GM23248 (cell line): Measurements from ENCODE around the gene FRY. TPM values are rescaled to one million over a fixed set of nuclear protein-coding genes. Genes with fewer than 3 reads are reported as not detected.

ENCODE experiments used
- DNase-seq: peaks from one replicate; pipeline ENCODE4 v3.0.0-alpha.2; 2015
- H2AFZ ChIP-seq: fragments of 200-600 bp; sonication (generic); 2 replicates; pipeline ENCODE4 v1.6.1; 2016; ENCODE audit warnings: antibody characterized with exemption
- H3F3A ChIP-seq: fragments of 200-600 bp; sonication (generic); 2 replicates; pipeline ENCODE4 v1.6.1; 2016; ENCODE audit warnings: mild to moderate bottlenecking, antibody characterized with exemption, mixed run types; ENCODE audit not compliant: insufficient read depth
- H3K27ac ChIP-seq: fragments of 200-600 bp; sonication (generic); 2 replicates; pipeline ENCODE4 v1.5.1; 2016; ENCODE audit warnings: mild to moderate bottlenecking
- H3K27me3 ChIP-seq: fragments of 200-600 bp; sonication (generic); replicated peaks from 2 replicates; pipeline ENCODE4 v1.6.1; 2016; ENCODE audit warnings: mild to moderate bottlenecking; ENCODE audit not compliant: insufficient read depth
- H3K36me3 ChIP-seq: fragments of 200-600 bp; sonication (generic); 2 replicates; pipeline ENCODE4 v1.6.1; 2016; ENCODE audit warnings: low read depth, mild to moderate bottlenecking
- H3K4me1 ChIP-seq: fragments of 200-600 bp; sonication (generic); 2 replicates; pipeline ENCODE4 v1.6.1; 2016; ENCODE audit warnings: mild to moderate bottlenecking; ENCODE audit not compliant: insufficient read depth
- H3K4me2 ChIP-seq: fragments of 200-600 bp; sonication (generic); one replicate; pipeline ENCODE4 v1.6.1; 2016; ENCODE audit warnings: mild to moderate bottlenecking; ENCODE audit not compliant: unreplicated experiment
- H3K4me3 ChIP-seq: fragments of 200-600 bp; sonication (generic); 2 replicates; pipeline ENCODE4 v1.5.1; 2016; ENCODE audit warnings: mild to moderate bottlenecking
- H3K79me2 ChIP-seq: fragments of 200-600 bp; sonication (generic); 2 replicates; pipeline ENCODE4 v1.6.1; 2016; ENCODE audit warnings: mild to moderate bottlenecking; ENCODE audit not compliant: insufficient read depth
- H3K9ac ChIP-seq: fragments of 200-600 bp; sonication (generic); 2 replicates; pipeline ENCODE4 v1.6.1; 2016; ENCODE audit warnings: mild to moderate bottlenecking
- H3K9me2 ChIP-seq: fragments of 200-600 bp; sonication (generic); 2 replicates; pipeline ENCODE4 v1.6.1; 2016; ENCODE audit warnings: mixed run types, mild to moderate bottlenecking, moderate library complexity; ENCODE audit not compliant: insufficient read depth
- H3K9me3 ChIP-seq: fragments of 200-600 bp; sonication (generic); one replicate; pipeline ENCODE4 v1.6.1; 2017; ENCODE audit warnings: low read depth
- H4K20me1 ChIP-seq: fragments of 200-600 bp; sonication (generic); 2 replicates; pipeline ENCODE4 v1.6.0; 2016; ENCODE audit not compliant: insufficient read depth
- EZH2 ChIP-seq: fragments of 200-600 bp; sonication (generic); IDR thresholded peaks from 2 replicates; pipeline ENCODE4 v1.6.1; 2018; ENCODE audit warnings: antibody characterized with exemption, mild to moderate bottlenecking; ENCODE audit not compliant: insufficient read depth, poor library complexity, severe bottlenecking
- EZH2phosphoT487 ChIP-seq: fragments of 200-600 bp; sonication (generic); IDR thresholded peaks from 2 replicates; pipeline ENCODE4 v1.6.1; 2018; ENCODE audit warnings: antibody characterized with exemption, moderate library complexity, mild to moderate bottlenecking, low read depth; ENCODE audit not compliant: insufficient read depth
- WGBS, 2 experiments: methylation state at CpG; one replicate each; pipeline ENCODE4 v1.1.6; 2015 to 2017; ENCODE audit warnings: low lambda C conversion rate in 2 of 2, low coverage in 1 of 2; ENCODE audit errors: missing lambda C conversion rate in 2 of 2; 5-methylcytosine and 5-hydroxymethylcytosine counted together
- in situ Hi-C: fragments of 300-500 bp; cut with MboI; formaldehyde crosslinking; loops from 2 replicates; pipeline ENCODE4 v1.15.0; 2020
- polyA plus RNA-seq: library from polyadenylated mRNA; unstranded; fragments of >200 nt; fragmentation: Nextera tagmentation; extraction: Ambion mirVana; gene quantifications from 2 replicates; pipeline ENCODE4 v1.2.1, GENCODE V29; 2016
- total RNA-seq: library from RNA; depleted of rRNA; stranded (reverse); fragments of >200 nt; shearing (Covaris generic); gene quantifications from 2 replicates; pipeline ENCODE4 v1.2.3, GENCODE V29; 2014

The FRY gene
- total and polyA plus RNA-seq, 2 experiments from 2014 or later = 2.2 to 4.3 TPM

GRCh38 chr13:32093006-32093405 lies 61.4 kb downstream of the FRY start:
- 83 to 85% methylated on average over 2 of the region's 2 CpGs for WGBS, 2 experiments
- no peak for DNase-seq
- Histone ChIP-seq H4K20me1 (no peaks in the 10 kb centered on the region), H3K9ac (no peak overlapping the region), H3K4me3 (no peak overlapping the region), H3F3A (no peaks in the 10 kb centered on the region), H3K27me3 (no peaks in the 10 kb centered on the region), H3K79me2 (no peaks in the 10 kb centered on the region), H2AFZ (no peak overlapping the region), H3K9me3 (no peaks in the 10 kb centered on the region), H3K4me2 (no peak overlapping the region), H3K4me1 (0 out of 2 replicates have a peak, but pooled peaks cover 7% of the 10 kb centered on the region), H3K9me2 (no peaks in the 10 kb centered on the region), H3K27ac (no peak overlapping the region), H3K36me3 (no peaks in the 10 kb centered on the region)
- TF ChIP-seq EZH2 (no peak), EZH2phosphoT487 (no peak)
- in situ Hi-C loops = no loop called here

GRCh38 chr13:32098272-32098671 lies 66.7 kb downstream of the FRY start:
- WGBS, 2 experiments = 58 to 65% methylated on average over 3 of the region's 3 CpGs
- Histone ChIP-seq H3K79me2 (no peaks in the 10 kb centered on the region), H3K27me3 (no peaks in the 10 kb centered on the region), H2AFZ (no peak overlapping the region), H3K4me1 (no peaks in the 10 kb centered on the region), H3K9me3 (no peaks in the 10 kb centered on the region), H4K20me1 (no peaks in the 10 kb centered on the region), H3K9ac (no peak overlapping the region), H3F3A (no peaks in the 10 kb centered on the region), H3K27ac (no peak overlapping the region), H3K4me2 (no peak overlapping the region), H3K36me3 (no peaks in the 10 kb centered on the region), H3K9me2 (no peaks in the 10 kb centered on the region), H3K4me3 (no peak overlapping the region)
- TF ChIP-seq EZH2 (no peak), EZH2phosphoT487 (no peak)
- in situ Hi-C loops = no loop called here
- DNase-seq = peak; percentile 42

GRCh38 chr13:32105653-32106313 lies 74.2 kb downstream of the FRY start:
- Histone ChIP-seq H3K27ac (no peak overlapping the region), H3K4me1 (no peaks in the 10 kb centered on the region), H3K9me2 (no peaks in the 10 kb centered on the region), H3K9ac (no peak overlapping the region), H3K27me3 (no peaks in the 10 kb centered on the region), H2AFZ (no peak overlapping the region), H3K4me3 (no peak overlapping the region), H4K20me1 (no peaks in the 10 kb centered on the region), H3K4me2 (no peak overlapping the region), H3K36me3 (no peaks in the 10 kb centered on the region), H3K79me2 (no peaks in the 10 kb centered on the region), H3F3A (no peaks in the 10 kb centered on the region), H3K9me3 (no peaks in the 10 kb centered on the region)
- TF ChIP-seq EZH2phosphoT487 (no peak), EZH2 (no peak)
- no peak for DNase-seq
- in situ Hi-C loops = no loop called here

GRCh38 chr13:32107474-32107873 lies 75.9 kb downstream of the FRY start:
- no peaks in the 10 kb centered on the region for H3K9me3 ChIP-seq
- no peak overlapping the region for H2AFZ ChIP-seq
- H3K9me2 ChIP-seq = no peaks in the 10 kb centered on the region
- H3K27me3 ChIP-seq = no peaks in the 10 kb centered on the region
- no peak overlapping the region for H3K4me2 ChIP-seq
- H3F3A ChIP-seq = no peaks in the 10 kb centered on the region
- no peaks in the 10 kb centered on the region for H3K79me2 ChIP-seq
- in situ Hi-C loops = no loop called here
- H4K20me1 ChIP-seq = no peaks in the 10 kb centered on the region
- TF ChIP-seq EZH2 = no peak
- no peak for TF ChIP-seq EZH2phosphoT487
- no peak overlapping the region for H3K27ac ChIP-seq
- no peak overlapping the region for H3K4me3 ChIP-seq
- DNase-seq = no peak
- no peaks in the 10 kb centered on the region for H3K36me3 ChIP-seq
- no peaks in the 10 kb centered on the region for H3K4me1 ChIP-seq
- WGBS, 2 experiments = 86% methylated on average over 4 of the region's 4 CpGs
- H3K9ac ChIP-seq = no peak overlapping the region

- H3K36me3 ChIP-seq = no peaks in the 10 kb centered on the region
- DNase-seq = no peak
- no peaks in the 10 kb centered on the region for H3K9me3 ChIP-seq
- H4K20me1 ChIP-seq = no peaks in the 10 kb centered on the region
- WGBS, 2 experiments = 69 to 74% methylated on average over 2 of the region's 2 CpGs
- H2AFZ ChIP-seq = no peak overlapping the region
- no peak overlapping the region for H3K4me2 ChIP-seq
- no peak overlapping the region for H3K4me3 ChIP-seq
- TF ChIP-seq EZH2phosphoT487 (no peak), EZH2 (no peak)
- in situ Hi-C loops = no loop called here
- H3K27me3 ChIP-seq = no peaks in the 10 kb centered on the region
- H3K27ac ChIP-seq = no peak overlapping the region
- no peaks in the 10 kb centered on the region for H3K79me2 ChIP-seq
- H3F3A ChIP-seq = no peaks in the 10 kb centered on the region
- H3K9ac ChIP-seq = no peak overlapping the region
- H3K4me1 ChIP-seq = no peaks in the 10 kb centered on the region
- H3K9me2 ChIP-seq = no peaks in the 10 kb centered on the region
Observed at GRCh38 chr13:32107973-32108372, 76.4 kb downstream of the FRY start.
